Stimulated activated effector memory CD8-positive, alpha-beta T cell treated with anti-CD3 and anti-CD28 coated beads, Interleukin-12 subunit alpha, Interleukin-12 subunit beta, amount 100 ng/mL, for 72 hours (primary cell): ENCODE results near the gene ZNF576.
A peak's percentile ranks its signal among the peaks of the same experiment; 100 is the strongest.
"Not testable (repeated sequence)": the region's sequence is repeated elsewhere in the genome, so short reads cannot be mapped to it uniquely, and the experiment has no call there.

Source experiments
- ATAC-seq: fragments of 150-1000 bp; cut with Tn5 transposase; 2 replicates; pipeline ENCODE4 v1.10.0; 2021
- DNase-seq, 2 donors: peaks; one replicate each; pipeline ENCODE4 v3.0.0; 2021 to 2022; ENCODE audit warnings: low spot score in 2 of 2
- H3K27ac Mint-ChIP-seq: one replicate; pipeline ENCODE4 v1.8.0; 2022; ENCODE audit warnings: mild to moderate bottlenecking, mixed read lengths
- H3K36me3 Mint-ChIP-seq: one replicate; pipeline ENCODE4 v1.8.0; 2022; ENCODE audit warnings: mild to moderate bottlenecking, mixed read lengths
- H3K4me1 Mint-ChIP-seq: one replicate; pipeline ENCODE4 v1.8.0; 2022; ENCODE audit warnings: mixed read lengths
- H3K4me3 Mint-ChIP-seq: one replicate; pipeline ENCODE4 v1.8.0; 2022; ENCODE audit warnings: mild to moderate bottlenecking, mixed read lengths
- H3K9me3 Mint-ChIP-seq: one replicate; pipeline ENCODE4 v1.8.0; 2022; ENCODE audit warnings: mixed read lengths

ZNF576 gene, protein sequence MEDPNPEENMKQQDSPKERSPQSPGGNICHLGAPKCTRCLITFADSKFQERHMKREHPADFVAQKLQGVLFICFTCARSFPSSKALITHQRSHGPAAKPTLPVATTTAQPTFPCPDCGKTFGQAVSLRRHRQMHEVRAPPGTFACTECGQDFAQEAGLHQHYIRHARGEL

DNA sequence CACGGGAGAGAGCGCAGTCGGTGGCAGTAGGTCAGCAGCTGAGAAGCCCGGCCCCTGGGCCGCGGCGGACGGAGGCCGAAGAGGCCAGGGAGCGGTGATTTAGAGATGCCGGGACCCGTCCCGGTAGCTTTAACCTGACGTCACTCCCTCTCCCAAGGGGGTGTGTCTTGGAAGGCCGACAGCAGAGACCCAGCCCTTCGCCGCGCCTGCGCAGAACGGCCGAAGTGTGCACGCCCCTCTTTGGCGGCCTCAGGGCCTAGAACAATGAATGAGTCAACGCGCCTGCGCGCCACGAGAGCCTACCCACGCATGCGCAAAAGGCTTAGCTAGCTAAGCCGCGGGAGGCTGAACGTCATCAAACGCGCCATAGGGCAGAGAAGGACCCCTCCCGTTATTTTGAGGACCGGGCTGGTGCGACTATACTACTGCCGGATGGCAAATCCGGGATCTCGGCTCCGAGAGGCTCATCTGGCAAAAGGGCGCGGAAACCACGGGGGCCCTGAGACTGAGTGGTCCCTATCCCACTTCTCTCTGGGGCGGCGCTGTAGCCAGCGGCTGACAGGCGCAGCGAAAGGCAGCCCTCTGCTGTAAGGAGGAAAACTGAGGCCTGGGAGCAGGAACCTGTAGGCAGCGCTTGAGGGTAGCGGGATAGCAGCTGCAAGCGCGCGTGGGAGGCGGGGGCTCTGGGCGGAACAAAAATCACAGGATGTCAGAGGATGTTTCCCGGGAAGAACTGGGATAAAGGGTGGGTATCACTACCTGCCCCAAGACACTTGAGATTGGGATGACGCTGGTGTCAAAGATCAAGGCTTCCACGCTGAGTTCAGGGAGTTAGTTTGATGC is at the start of gene ZNF576, which contains the start of gene IRGQ:
Gene ZNF576 (plus strand): TSS at position 597 of the 843 bp plus-strand sequence. CDS start 514 bp downstream, outside the sequence.
Gene IRGQ (minus strand): TSS at position 136 of the 843 bp plus-strand sequence. CDS start 796 bp downstream, outside the sequence.
- peak within 1 kb of the TSS; percentile 95 for H3K4me3 Mint-ChIP-seq
- H3K9me3 Mint-ChIP-seq = no peaks in the 10 kb centered on the region
- peaks cover 39% of the 10 kb centered on the region for H3K4me1 Mint-ChIP-seq
- DNase-seq (peak; percentile 100), ATAC-seq (peak; percentile 85)
- H3K27ac Mint-ChIP-seq = peak within 1 kb of the TSS; percentile 100
- peaks cover 80% of the 10 kb centered on the region for H3K36me3 Mint-ChIP-seq

DNA sequence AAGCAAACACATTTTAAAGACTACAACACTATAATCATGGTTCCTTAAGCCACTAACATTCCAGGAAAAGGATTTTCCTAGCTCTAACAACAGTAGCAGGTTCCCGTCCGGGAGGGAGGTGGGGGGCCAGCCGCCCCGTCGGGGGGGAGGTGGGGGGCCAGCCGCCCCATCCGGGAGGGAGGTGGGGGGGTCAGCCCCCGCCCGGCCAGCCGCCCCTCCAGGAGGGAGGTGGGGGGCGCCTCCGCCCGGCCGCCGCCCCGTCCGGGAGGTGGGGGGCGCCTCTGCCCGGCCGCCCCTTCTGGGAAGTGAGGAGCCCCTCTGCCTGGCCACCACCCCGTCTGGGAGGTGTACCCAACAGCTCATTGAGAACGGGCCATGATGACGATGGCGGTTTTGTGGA is 48.5 kb upstream of the ZNF576 start:
- not testable (repeated sequence) for H3K27ac Mint-ChIP-seq, H3K9me3 Mint-ChIP-seq, ATAC-seq, DNase-seq, H3K4me3 Mint-ChIP-seq, H3K4me1 Mint-ChIP-seq
- peaks cover 65% of the 10 kb centered on the region for H3K36me3 Mint-ChIP-seq

DNA sequence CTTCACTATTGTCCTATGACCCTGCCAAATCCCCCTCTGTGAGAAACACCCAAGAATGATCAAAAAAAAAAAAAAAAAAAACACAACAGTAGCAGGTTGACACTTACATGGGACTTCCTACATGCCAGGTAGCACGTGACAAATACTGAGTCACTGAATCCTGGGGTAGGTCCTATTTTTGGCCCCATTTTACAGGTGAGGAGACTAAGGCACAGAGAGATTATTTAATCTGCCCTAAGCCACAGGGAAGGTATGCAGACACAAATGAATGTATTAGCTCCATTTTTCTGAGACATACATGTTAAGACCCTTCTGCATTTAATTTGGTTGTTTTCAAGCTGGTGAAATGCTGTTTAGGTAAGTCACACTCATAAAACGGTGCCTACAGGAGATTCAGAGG is 47.7 kb upstream of the ZNF576 start:
- H3K9me3 Mint-ChIP-seq = no peaks in the 10 kb centered on the region
- ATAC-seq (no peak), DNase-seq (no peak)
- H3K4me1 Mint-ChIP-seq = no peaks in the 10 kb centered on the region
- no peak overlapping the region for H3K4me3 Mint-ChIP-seq
- H3K36me3 Mint-ChIP-seq = peaks cover 65% of the 10 kb centered on the region
- H3K27ac Mint-ChIP-seq = no peak overlapping the region

DNA sequence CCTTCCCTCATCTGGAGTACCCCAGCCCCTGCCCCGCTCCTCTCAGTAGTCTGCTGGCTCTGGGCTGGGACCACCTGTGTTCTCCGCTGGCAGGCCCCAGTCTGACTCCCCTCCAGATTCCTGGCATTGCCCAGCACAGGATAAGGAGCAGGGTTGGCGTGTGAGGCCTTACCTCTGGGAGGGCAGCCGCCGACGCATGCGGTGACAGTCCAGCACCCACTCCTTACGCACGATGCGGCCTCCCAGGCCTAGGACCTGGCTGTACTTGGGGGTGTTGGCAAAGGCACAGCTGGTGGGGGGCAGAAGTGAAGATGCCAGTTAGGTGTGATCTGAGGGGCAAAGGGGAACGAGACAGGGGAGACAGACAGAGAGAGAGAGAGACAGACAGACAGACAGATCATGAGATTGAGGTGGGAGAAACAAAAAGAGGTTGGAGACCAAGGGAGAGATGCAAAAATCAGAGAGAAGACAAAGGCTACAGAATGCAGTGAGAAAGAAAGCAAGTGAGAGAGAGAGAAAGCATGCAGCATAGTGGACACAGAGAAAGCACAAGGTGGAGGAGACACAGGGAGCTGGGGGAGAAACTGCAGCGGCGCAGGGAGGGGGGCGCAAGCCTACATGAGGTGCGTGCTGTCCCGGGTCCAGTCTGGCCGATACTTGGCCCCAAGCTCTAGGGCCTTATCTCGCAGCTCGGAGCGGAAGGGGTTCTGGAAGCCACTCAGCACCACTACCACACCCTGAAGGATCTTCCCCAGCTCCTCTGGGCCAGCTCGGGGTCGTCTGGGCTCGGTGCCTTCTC is 44.8 kb upstream of the ZNF576 start:
- Mint-ChIP-seq H3K4me1 (peaks cover 9% of the 10 kb centered on the region), H3K9me3 (no peaks in the 10 kb centered on the region), H3K27ac (peak overlapping the region; percentile 57), H3K4me3 (no peak overlapping the region), H3K36me3 (peaks cover 71% of the 10 kb centered on the region)
- DNase-seq = no peak
- ATAC-seq = no peak

DNA sequence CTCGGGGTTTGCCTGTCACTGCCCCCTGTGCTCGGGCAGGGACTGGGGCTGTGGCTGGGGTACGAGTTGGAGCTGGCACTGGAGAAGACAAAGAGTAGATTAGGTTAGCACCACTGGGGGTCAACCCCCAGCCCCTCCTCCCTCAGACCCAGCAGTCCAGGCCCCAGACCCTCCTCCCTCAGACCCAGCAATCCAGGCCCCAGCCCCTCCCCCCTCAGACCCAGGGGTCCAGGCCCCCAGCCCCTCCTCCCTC is 44.3 kb upstream of the ZNF576 start:
- H3K4me3 Mint-ChIP-seq = no peak overlapping the region
- peaks cover 9% of the 10 kb centered on the region for H3K4me1 Mint-ChIP-seq
- no peak for DNase-seq
- H3K9me3 Mint-ChIP-seq = no peaks in the 10 kb centered on the region
- H3K36me3 Mint-ChIP-seq = peaks cover 76% of the 10 kb centered on the region
- ATAC-seq = no peak
- H3K27ac Mint-ChIP-seq = peak overlapping the region; percentile 57

DNA sequence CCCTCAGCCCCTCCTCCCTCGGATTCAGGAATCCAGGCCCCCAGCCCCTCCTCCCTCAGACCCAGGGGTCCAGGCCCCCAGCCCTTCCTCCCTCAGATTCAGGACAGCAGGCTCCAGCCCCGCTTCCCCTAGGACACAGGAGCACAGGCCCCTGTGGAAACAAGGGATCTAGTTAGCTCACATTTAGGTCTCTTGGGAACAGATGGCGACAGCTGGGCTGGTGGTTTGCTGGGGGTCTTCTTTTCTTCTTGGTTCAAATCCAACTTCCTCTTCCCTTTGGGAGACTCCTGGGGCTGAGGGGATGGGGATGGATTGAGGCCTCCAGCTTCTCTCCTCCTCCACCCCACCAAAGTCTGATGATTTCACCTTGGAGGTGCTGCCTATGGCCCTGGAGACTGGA is 43.8 kb upstream of the ZNF576 start:
- Mint-ChIP-seq H3K4me1 (peaks cover 9% of the 10 kb centered on the region), H3K4me3 (no peak overlapping the region), H3K36me3 (peaks cover 81% of the 10 kb centered on the region), H3K9me3 (no peaks in the 10 kb centered on the region), H3K27ac (peak overlapping the region; percentile 77)
- DNase-seq (no peak), ATAC-seq (no peak)

DNA sequence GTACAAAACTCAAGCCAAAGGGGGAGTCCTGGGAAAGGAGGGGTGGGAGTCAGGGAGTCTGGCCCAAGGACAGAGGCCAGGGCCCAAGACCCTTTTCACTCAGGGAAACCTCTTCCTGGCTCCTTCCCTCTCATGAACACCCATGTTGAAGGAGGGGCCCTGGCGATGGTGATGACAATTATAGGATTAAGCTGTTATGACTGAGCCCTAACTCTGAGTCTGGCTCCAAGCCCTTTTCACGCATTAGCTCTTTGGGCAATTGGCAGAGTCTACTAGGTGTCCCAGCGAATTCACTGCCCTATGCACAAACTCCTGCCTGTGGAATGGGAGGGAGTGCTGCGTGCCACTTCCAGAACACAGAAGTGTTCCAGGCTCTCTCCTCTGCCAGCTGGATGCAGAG is 42.7 kb upstream of the ZNF576 start:
- peak overlapping the region; percentile 77 for H3K27ac Mint-ChIP-seq

DNA sequence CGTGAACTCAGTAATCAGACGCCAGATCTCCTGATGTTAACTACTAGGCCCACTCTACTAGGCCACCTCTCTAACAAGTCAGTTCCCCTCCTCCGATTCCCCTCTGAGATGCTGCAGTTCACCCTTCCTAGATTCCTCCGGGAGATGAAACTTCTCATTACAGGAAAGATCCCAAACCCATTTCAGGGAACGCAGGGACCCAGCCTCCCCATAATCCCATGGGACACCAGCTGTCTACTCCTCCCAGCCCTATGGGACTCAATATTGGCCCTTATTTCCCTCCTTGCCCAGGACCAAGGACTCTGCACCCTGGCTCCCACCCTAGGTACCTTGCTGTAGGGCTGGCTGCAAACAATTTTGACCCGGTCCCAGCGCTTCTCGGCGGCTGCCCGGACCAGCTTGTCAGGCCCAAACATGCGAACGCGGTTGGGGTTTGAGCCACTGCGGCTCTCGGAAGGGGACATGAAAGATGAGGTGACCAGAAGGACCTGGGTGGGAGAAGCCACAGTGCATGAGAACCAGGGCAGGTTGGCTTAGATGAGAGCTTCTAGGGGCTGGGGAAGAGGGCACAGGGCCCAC is 42.0 kb upstream of the ZNF576 start:
- peaks cover 91% of the 10 kb centered on the region for H3K36me3 Mint-ChIP-seq
- no peak for DNase-seq
- peak overlapping the region; percentile 83 for H3K27ac Mint-ChIP-seq
- ATAC-seq = no peak
- H3K9me3 Mint-ChIP-seq = no peaks in the 10 kb centered on the region
- H3K4me3 Mint-ChIP-seq = no peak overlapping the region
- peaks cover 9% of the 10 kb centered on the region for H3K4me1 Mint-ChIP-seq

More for the DNA sequence above, 42.7 kb upstream of the ZNF576 start:
- H3K9me3 Mint-ChIP-seq = no peaks in the 10 kb centered on the region
- ATAC-seq = no peak
- DNase-seq = no peak
- peaks cover 87% of the 10 kb centered on the region for H3K36me3 Mint-ChIP-seq
- H3K4me3 Mint-ChIP-seq = no peak overlapping the region
- peaks cover 9% of the 10 kb centered on the region for H3K4me1 Mint-ChIP-seq

DNA sequence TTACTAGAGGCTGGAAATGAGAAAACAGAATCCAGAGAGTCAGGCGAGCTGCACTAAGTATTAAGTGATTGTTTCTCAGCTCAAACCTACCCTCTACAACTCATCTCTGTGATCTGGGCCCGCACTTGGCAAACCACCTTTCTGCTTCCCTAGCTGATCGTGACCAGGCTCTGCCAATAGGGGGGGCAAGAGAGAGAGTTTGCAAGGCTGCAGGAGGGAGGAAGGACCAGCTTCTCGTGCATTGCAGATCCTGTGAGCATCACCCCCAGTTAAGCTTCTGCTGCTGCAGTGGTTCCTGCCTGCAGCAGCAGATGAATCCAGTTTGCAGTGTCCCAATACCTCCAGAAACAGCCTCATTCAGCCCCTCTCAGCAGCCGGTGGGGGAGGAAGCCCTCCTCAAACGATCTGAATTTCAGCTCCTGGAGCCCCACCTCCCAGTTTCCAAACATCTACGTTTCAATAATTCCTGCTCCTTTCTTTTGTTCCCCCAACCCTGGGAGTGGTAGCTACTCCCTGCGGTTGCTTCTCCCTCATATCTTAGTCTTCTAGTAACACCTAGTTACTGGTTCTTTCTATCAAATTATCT is 41.1 kb upstream of the ZNF576 start:
- Mint-ChIP-seq H3K4me3 (no peak overlapping the region), H3K4me1 (peaks cover 11% of the 10 kb centered on the region), H3K36me3 (peaks cover 91% of the 10 kb centered on the region), H3K27ac (peak overlapping the region; percentile 83), H3K9me3 (no peaks in the 10 kb centered on the region)
- ATAC-seq (peak; percentile 91), DNase-seq (peak; percentile 80 to 89)

DNA sequence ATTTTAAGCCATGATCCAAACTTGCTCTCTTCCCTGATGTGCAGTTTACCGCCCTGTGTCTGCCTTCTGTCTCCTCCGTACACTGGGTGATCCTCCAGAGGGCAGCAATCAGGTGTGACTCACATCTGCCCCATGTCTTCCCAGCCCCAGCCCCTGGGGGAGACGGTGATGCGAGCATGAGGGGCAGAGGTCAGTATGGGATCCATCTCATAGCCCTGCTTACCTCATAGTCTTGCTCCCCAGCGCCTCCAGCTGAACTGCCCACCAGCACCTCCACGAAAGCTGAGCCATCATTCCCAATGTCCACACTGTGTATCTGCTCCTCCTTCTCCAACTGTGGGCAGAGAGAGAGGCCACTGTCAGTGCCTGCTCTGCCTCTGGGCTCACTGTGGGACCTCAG is 35.7 kb upstream of the ZNF576 start:
- peak overlapping the region; percentile 93 for H3K27ac Mint-ChIP-seq
- ATAC-seq (no peak), DNase-seq (no peak)
- H3K4me1 Mint-ChIP-seq = peaks cover 53% of the 10 kb centered on the region
- H3K36me3 Mint-ChIP-seq = peaks cover 77% of the 10 kb centered on the region
- no peaks in the 10 kb centered on the region for H3K9me3 Mint-ChIP-seq
- H3K4me3 Mint-ChIP-seq = no peak overlapping the region

DNA sequence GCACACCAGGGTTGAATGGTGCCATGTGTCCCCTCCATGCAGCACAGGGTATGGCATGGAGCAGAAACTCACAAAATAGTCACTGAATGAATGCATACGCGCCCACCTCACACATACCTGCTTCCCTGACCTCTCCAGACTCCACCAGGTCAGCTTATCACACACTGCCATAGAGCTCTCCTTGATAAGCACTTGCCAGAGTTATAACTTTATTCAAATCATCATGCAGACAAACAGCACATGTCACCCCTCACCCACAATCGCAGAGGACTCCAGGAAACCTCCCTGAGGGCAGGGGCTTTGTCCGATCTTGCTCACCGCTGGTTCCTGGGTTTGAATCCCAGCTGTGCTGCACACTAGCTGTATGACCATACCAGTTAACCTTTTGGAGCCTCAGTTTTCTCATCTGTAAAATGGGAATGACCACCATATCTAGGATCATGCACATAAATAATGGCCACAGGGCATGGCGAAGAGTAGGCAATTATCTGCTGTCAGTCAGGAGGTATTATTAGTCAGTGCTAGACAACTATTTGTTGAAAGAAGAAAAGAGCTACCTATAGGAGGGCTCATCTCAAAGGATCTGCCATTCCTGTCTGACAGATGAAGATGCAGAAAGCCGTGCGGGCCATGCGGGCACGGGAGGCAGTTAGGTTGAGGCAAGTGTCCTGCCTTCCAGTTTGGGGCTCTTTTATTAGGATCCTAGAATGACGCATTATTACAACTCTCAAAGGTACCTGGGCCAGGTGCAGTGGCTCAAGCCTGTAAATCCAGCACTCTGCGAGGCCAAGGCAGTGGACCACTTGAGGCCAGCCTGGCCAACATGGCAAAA is 35.0 kb upstream of the ZNF576 start:
- ATAC-seq (no peak), DNase-seq (no peak)
- H3K9me3 Mint-ChIP-seq = no peaks in the 10 kb centered on the region
- H3K4me3 Mint-ChIP-seq = no peak overlapping the region
- H3K27ac Mint-ChIP-seq = peak overlapping the region; percentile 93
- H3K4me1 Mint-ChIP-seq = peaks cover 53% of the 10 kb centered on the region
- H3K36me3 Mint-ChIP-seq = peaks cover 71% of the 10 kb centered on the region

DNA sequence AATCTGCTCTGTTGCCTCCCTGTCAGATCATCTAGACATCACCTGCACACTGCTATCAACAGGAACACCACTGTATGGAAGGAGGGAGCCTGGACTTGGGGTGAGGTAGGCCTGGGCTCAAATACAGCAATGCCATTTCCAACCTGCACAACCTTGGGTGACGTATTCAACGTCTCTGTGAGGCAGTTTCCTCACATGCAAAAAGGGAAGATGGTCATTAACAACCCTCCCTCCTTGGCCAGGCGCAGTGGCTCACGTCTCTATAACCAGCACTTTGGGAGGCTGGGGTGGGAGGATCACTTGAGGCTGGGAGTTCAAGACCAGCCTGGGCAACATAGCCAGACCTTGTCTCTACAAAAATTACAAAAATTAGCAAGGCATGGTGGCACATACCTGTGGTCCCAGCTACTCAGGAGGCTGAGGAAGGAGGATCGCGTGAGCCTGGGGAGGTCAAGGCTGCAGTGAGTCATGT is 34.1 kb upstream of the ZNF576 start:
- Mint-ChIP-seq H3K4me1 (peaks cover 53% of the 10 kb centered on the region), H3K4me3 (peak overlapping the region; percentile 57), H3K27ac (peak overlapping the region; percentile 93), H3K36me3 (peaks cover 62% of the 10 kb centered on the region), H3K9me3 (no peaks in the 10 kb centered on the region)
- DNase-seq (no peak), ATAC-seq (no peak)

DNA sequence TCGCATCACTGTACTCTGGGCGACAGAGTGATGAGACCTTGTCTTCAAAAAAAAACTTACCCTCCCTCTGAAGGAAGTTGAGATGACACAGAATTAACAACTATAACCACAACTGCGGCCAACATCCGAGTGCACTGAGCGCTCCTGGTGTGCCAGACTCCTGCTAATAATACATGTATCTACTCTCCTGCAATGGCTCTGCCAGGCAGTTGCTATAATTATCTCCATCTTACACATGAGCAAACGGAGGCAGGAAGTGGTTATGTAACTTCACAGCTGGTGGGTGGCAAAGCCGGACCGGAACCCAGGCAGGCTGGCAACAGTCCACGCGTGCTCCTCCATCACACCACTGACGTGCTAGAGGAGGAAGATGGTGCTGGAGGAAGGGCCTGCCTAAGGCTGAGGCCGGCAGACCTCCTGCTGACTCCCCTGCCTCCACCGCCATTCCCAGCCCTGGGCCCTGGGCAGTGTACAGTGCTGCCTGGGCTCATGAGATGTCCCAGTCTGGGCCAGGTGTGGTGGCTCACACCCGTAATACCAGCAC is 33.6 kb upstream of the ZNF576 start:
- Mint-ChIP-seq H3K4me3 (peak overlapping the region; percentile 57), H3K27ac (peak overlapping the region; percentile 93), H3K4me1 (peaks cover 53% of the 10 kb centered on the region), H3K36me3 (peaks cover 57% of the 10 kb centered on the region), H3K9me3 (no peaks in the 10 kb centered on the region)
- peak; percentile 52 to 85 for DNase-seq
- ATAC-seq = peak; percentile 97
